ENCODE measurements around the gene AMN. TPM values are rescaled to one million over a fixed set of nuclear protein-coding genes. Genes with fewer than 3 reads are reported as not detected.

Gene AMN
- total and polyA plus RNA-seq, 2 experiments from 2014 or later: 0.48 to 1.3 TPM

DNA sequence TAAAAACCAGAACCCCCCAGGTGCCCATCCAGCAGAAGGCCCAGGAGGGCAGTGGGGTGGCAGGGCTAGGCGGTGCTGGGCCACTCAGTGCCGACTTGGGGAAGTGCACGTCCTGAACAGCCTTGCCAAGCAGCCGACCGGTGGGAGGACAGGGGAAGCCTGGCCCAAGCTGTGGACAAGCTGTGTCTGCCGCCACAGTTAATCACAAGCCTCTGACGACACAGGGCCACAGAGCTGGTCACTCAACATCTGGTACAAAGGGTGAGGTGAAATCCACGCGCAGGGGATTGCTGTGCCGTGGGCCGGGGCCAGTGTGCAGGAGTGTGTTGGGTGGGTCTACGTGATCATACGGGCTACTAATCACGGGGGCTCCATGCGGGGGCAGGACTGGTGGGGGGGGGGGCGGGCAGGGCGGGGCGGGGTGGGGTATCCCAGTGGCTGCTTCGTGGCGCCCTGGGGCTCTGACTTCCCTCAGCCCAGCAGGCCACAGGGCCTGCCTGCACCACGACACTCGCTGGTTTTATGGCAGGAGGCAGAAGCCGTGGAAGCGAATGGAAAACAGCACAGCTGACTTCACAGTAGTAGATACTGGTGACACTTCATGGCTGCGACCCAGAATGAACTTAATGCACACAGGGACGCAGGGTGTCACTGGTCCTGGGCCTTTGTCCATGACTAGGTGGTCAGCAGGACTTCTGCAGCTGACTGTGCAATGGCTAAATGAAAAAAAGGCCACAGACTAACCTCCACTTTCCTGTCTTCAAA lies 10.2 kb downstream of the AMN start:
- TF ChIP-seq CTCF (IDR thresholded peaks at IDR 0.05; ENCODE audit: low read depth, low read length): no peak
- Histone ChIP-seq H3K36me3 (no peaks in the 10 kb centered on the region), H3K27me3 (peaks cover 35% of the 10 kb centered on the region), H3K4me1 (ENCODE audit: low read depth) (peaks cover 8% of the 10 kb centered on the region), H3K4me3 (no peak overlapping the region), H3K27ac (no peak overlapping the region), H3K9me3 (ENCODE audit: low read depth) (no peaks in the 10 kb centered on the region)
- DNase-seq (ENCODE audit: low read depth in 1 of 2, low spot score in 1 of 2): no peak

DNA sequence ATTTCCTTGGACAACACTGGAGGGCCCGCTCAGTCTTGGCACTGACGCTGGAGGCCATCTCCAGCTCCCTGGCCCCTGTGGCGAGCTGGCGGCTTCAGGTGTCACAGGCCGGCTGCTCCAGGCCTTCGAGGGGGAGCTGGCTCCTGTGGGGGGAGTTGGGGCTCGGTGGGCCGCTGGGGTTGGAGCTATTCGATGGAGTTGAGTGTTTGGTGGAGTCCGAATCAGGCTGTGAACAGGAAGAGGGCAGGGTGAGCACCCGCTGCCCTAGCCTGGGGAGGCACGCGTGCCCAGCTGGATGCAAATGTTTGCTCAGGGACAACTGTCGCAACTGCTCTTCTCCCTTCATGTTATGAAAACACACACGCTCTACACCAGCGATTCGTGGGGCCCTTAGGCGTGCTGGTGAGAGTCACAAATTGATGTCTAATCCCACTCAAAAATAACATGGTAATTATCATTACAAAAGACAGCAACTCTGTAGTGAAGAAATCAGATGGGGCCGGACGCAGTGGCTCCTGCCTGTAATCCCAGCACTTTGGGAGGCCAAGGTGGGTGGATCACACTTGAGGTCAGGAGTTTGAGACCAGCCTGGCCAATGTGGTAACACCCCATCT lies 11.3 kb downstream of the AMN start:
- Histone ChIP-seq H3K36me3 (no peaks in the 10 kb centered on the region), H3K27ac (no peak overlapping the region), H3K9me3 (ENCODE audit: low read depth) (no peaks in the 10 kb centered on the region), H3K4me3 (no peak overlapping the region), H3K4me1 (ENCODE audit: low read depth) (peaks cover 6% of the 10 kb centered on the region), H3K27me3 (peaks cover 25% of the 10 kb centered on the region)
- no peak for DNase-seq (ENCODE audit: low read depth in 1 of 2, low spot score in 1 of 2)
- TF ChIP-seq CTCF (IDR thresholded peaks at IDR 0.05; ENCODE audit: low read depth, low read length): no peak

GRCh38 chr14:102935756-102936155 lies 13.3 kb downstream of the AMN start:
- H3K36me3 ChIP-seq: peaks cover 10% of the 10 kb centered on the region

GRCh38 chr14:102937331-102938175 lies 15.1 kb downstream of the AMN start:
- DNase-seq (ENCODE audit: low read depth in 1 of 2, low spot score in 1 of 2): no peak
- no peaks in the 10 kb centered on the region for H3K27me3 ChIP-seq
- H3K4me3 ChIP-seq: no peak overlapping the region
- no peak for TF ChIP-seq CTCF (IDR thresholded peaks at IDR 0.05; ENCODE audit: low read depth, low read length)
- peaks cover 10% of the 10 kb centered on the region for H3K36me3 ChIP-seq
- H3K9me3 ChIP-seq (ENCODE audit: low read depth): no peaks in the 10 kb centered on the region
- H3K4me1 ChIP-seq (ENCODE audit: low read depth): peaks cover 6% of the 10 kb centered on the region
- no peak overlapping the region for H3K27ac ChIP-seq

More at GRCh38 chr14:102935756-102936155, 13.3 kb downstream of the AMN start:
- Histone ChIP-seq H3K27ac (no peak overlapping the region), H3K4me3 (no peak overlapping the region), H3K9me3 (ENCODE audit: low read depth) (no peaks in the 10 kb centered on the region), H3K4me1 (ENCODE audit: low read depth) (no peaks in the 10 kb centered on the region), H3K27me3 (peaks cover 4% of the 10 kb centered on the region)
- no peak for DNase-seq (ENCODE audit: low read depth in 1 of 2, low spot score in 1 of 2)
- TF ChIP-seq CTCF (IDR thresholded peaks at IDR 0.05; ENCODE audit: low read depth, low read length): no peak

- Histone ChIP-seq H3K4me3 (no peak overlapping the region), H3K36me3 (peaks cover 11% of the 10 kb centered on the region), H3K27me3 (no peaks in the 10 kb centered on the region), H3K4me1 (ENCODE audit: low read depth) (peaks cover 6% of the 10 kb centered on the region), H3K27ac (no peak overlapping the region), H3K9me3 (ENCODE audit: low read depth) (no peaks in the 10 kb centered on the region)
- no peak for TF ChIP-seq CTCF (IDR thresholded peaks at IDR 0.05; ENCODE audit: low read depth, low read length)
- no peak for DNase-seq (ENCODE audit: low read depth in 1 of 2, low spot score in 1 of 2)
These were observed 15.7 kb downstream of the AMN start for GRCh38 chr14:102938191-102938590.
